HG02852 (cell line): ENCODE results near the gene ZNF768.

Experiments
- ATAC-seq: cut with Tn5 transposase; IDR thresholded peaks from one replicate; pipeline ENCODE4 v1.9.1; 2021; ENCODE audit warnings: mild to moderate bottlenecking, moderate library complexity; ENCODE audit not compliant: unreplicated experiment

Gene ZNF768

GRCh38 chr16:30526137-30526822 lies at the start of gene ZNF768:
Gene ZNF768 (minus strand): TSS chr16:30526566. CDS start chr16:30526413, 153 bp downstream.
- no peak for ATAC-seq

GRCh38 chr16:30574678-30575077 lies 48.3 kb upstream of the ZNF768 start:
- no peak for ATAC-seq

- peak; percentile 76 for ATAC-seq
These were observed 45.3 kb upstream of the ZNF768 start, which contains the start of gene ZNF688 for GRCh38 chr16:30571445-30572322. Gene ZNF688 (minus strand): TSS chr16:30571714. CDS start chr16:30571629, 85 bp downstream.

GRCh38 chr16:30570636-30571444 lies 44.5 kb upstream of the ZNF768 start:
- ATAC-seq = no peak

GRCh38 chr16:30569746-30570635 lies 43.6 kb upstream of the ZNF768 start:
- ATAC-seq = no peak

GRCh38 chr16:30569281-30569680 lies 42.9 kb upstream of the ZNF768 start:
- no peak for ATAC-seq

GRCh38 chr16:30567991-30568638 lies 41.7 kb upstream of the ZNF768 start:
- no peak for ATAC-seq

GRCh38 chr16:30567160-30567990 lies 41.0 kb upstream of the ZNF768 start:
- ATAC-seq = no peak

GRCh38 chr16:30566531-30566930 lies 40.2 kb upstream of the ZNF768 start:
- no peak for ATAC-seq

GRCh38 chr16:30565984-30566383 lies 39.6 kb upstream of the ZNF768 start:
- no peak for ATAC-seq

GRCh38 chr16:30565526-30565925 lies 39.2 kb upstream of the ZNF768 start:
- no peak for ATAC-seq

- no peak for ATAC-seq
These were observed 35.7 kb upstream of the ZNF768 start for GRCh38 chr16:30562021-30562420.

- no peak for ATAC-seq
These were observed 34.9 kb upstream of the ZNF768 start for GRCh38 chr16:30561089-30561816.

GRCh38 chr16:30559690-30560089 lies 33.3 kb upstream of the ZNF768 start:
- ATAC-seq = no peak

GRCh38 chr16:30558789-30559377 lies 32.5 kb upstream of the ZNF768 start:
- ATAC-seq = no peak

- peak; percentile 85 for ATAC-seq
These were observed 31.8 kb upstream of the ZNF768 start, which contains the start of gene ZNF764 for GRCh38 chr16:30557957-30558788. Gene ZNF764 (minus strand): TSS chr16:30558374. CDS start chr16:30558182, 192 bp downstream.

GRCh38 chr16:30557707-30557956 lies 31.3 kb upstream of the ZNF768 start:
- no peak for ATAC-seq
